IMR-90 (cell line): ENCODE results near the gene TMEM127. TPM values are rescaled to one million over a fixed set of nuclear protein-coding genes. Genes with fewer than 3 reads are reported as not detected.

Experiments
- ATAC-seq: fragments of 200-7000 bp; cut with Tn5 transposase; 2 replicates; pipeline ENCODE4 v1.9.1; 2020; ENCODE audit warnings: low read depth, mild to moderate bottlenecking, moderate library complexity
- BruUV-seq: library from RNA; stranded (reverse); fragments of 400-500 nt; replicated peaks from 2 replicates; lab custom pipeline; 2021; lab: Mats Ljungman, UMichigan
- CTCF ChIA-PET: fragments of 300-600 bp; formaldehyde crosslinking; extraction: SDS; loops from one replicate; lab custom pipeline; 2021; ENCODE audit warnings: antibody characterized with exemption; lab: Yijun Ruan, JAX
- POLR2A ChIA-PET: fragments of 300-600 bp; sonication (Branson Sonifier 250); formaldehyde crosslinking; loops from one replicate; lab custom pipeline; 2022; ENCODE audit warnings: antibody characterized with exemption; ENCODE audit not compliant: unreplicated experiment; lab: Charles Lee
- DNase-seq: peaks from one replicate; pipeline ENCODE4 v3.0.0; 2013
- H2AFZ ChIP-seq: replicated peaks from 2 replicates; pipeline ENCODE3; 2013; ENCODE audit warnings: low read length, mild to moderate bottlenecking; ENCODE audit not compliant: poor library complexity
- H2AK5ac ChIP-seq: 2 replicates; pipeline ENCODE4 v1.6.1; 2013; ENCODE audit warnings: low read depth, low read length, inconsistent platforms
- H2AK9ac ChIP-seq: replicated peaks from 2 replicates; pipeline ENCODE3; 2013; ENCODE audit warnings: mild to moderate bottlenecking, low read depth, low read length, moderate library complexity; ENCODE audit not compliant: poor library complexity
- H2BK120ac ChIP-seq: 2 replicates; pipeline ENCODE4 v1.6.1; 2013; ENCODE audit warnings: low read depth, low read length, inconsistent platforms
- H2BK15ac ChIP-seq: 3 replicates; pipeline ENCODE4 v1.6.1; 2013; ENCODE audit warnings: low read depth, low read length, inconsistent platforms
- H2BK20ac ChIP-seq: 2 replicates; pipeline ENCODE4 v1.6.1; 2013; ENCODE audit warnings: low read depth, mild to moderate bottlenecking, inconsistent platforms, low read length, moderate library complexity
- H2BK5ac ChIP-seq: 2 replicates; pipeline ENCODE4 v1.6.1; 2013; ENCODE audit warnings: mild to moderate bottlenecking, low read depth, low read length, inconsistent platforms; ENCODE audit not compliant: poor library complexity, severe bottlenecking
- H3K14ac ChIP-seq: replicated peaks from 2 replicates; pipeline ENCODE4 v1.6.1; 2013; ENCODE audit warnings: low read depth, low read length, inconsistent platforms
- H3K18ac ChIP-seq: 2 replicates; pipeline ENCODE4 v1.6.1; 2013; ENCODE audit warnings: low read depth, low read length, control low read depth
- H3K23ac ChIP-seq: 2 replicates; pipeline ENCODE4 v1.6.1; 2013; ENCODE audit warnings: low read depth, low read length, inconsistent platforms
- H3K27ac ChIP-seq: 2 replicates; pipeline ENCODE4 v1.5.1; 2013; ENCODE audit warnings: mild to moderate bottlenecking, control low read depth, low read length; ENCODE audit not compliant: insufficient read depth
- H3K27me3 ChIP-seq: 2 replicates; pipeline ENCODE4 v1.6.1; 2013; ENCODE audit warnings: low read length; ENCODE audit not compliant: control insufficient read depth, insufficient read depth
- H3K36me3 ChIP-seq: 2 replicates; pipeline ENCODE4 v1.6.1; 2013; ENCODE audit warnings: low read length, mixed read lengths; ENCODE audit not compliant: control insufficient read depth, insufficient read depth
- H3K4ac ChIP-seq: 2 replicates; pipeline ENCODE4 v1.6.1; 2013; ENCODE audit warnings: low read depth, low read length, inconsistent platforms
- H3K4me1 ChIP-seq: 2 replicates; pipeline ENCODE4 v1.6.1; 2013; ENCODE audit warnings: low read length, mixed read lengths; ENCODE audit not compliant: control insufficient read depth, insufficient read depth
- H3K4me2 ChIP-seq: 2 replicates; pipeline ENCODE4 v1.6.1; 2013; ENCODE audit warnings: low read depth, mild to moderate bottlenecking, control low read depth, low read length, moderate library complexity
- H3K4me3 ChIP-seq: 2 replicates; pipeline ENCODE4 v1.5.1; 2013; ENCODE audit warnings: low read depth, mild to moderate bottlenecking, control low read depth, low read length, moderate library complexity; ENCODE audit not compliant: insufficient read depth
- H3K56ac ChIP-seq: 2 replicates; pipeline ENCODE4 v1.6.1; 2013; ENCODE audit warnings: low read length, inconsistent platforms; ENCODE audit not compliant: insufficient read depth; ENCODE audit errors: extremely low read depth
- H3K79me1 ChIP-seq, 2 experiments: 2 replicates each; pipeline ENCODE4 v1.6.1; 2013; ENCODE audit warnings: low read length in 2 of 2, inconsistent platforms in 1 of 2, low read depth in 1 of 2
- H3K9ac ChIP-seq: 2 replicates; pipeline ENCODE4 v1.6.1; 2013; ENCODE audit warnings: low read depth, low read length, control low read depth
- H3K9me1 ChIP-seq: 2 replicates; pipeline ENCODE4 v1.6.1; 2013; ENCODE audit warnings: low read length, inconsistent platforms; ENCODE audit not compliant: insufficient read depth
- H3K9me3 ChIP-seq: 2 replicates; pipeline ENCODE4 v1.6.1; 2013; ENCODE audit warnings: low read length; ENCODE audit not compliant: control insufficient read depth, insufficient read depth
- H4K20me1 ChIP-seq: 2 replicates; pipeline ENCODE4 v1.6.1; 2013; ENCODE audit warnings: low read length, inconsistent platforms; ENCODE audit not compliant: insufficient read depth
- H4K5ac ChIP-seq: 2 replicates; pipeline ENCODE4 v1.6.1; 2013; ENCODE audit warnings: mild to moderate bottlenecking, low read depth, low read length, control low read depth
- H4K8ac ChIP-seq, 2 experiments: 2 replicates each; pipeline ENCODE4 v1.6.1; 2013; ENCODE audit warnings: low read depth in 2 of 2, low read length in 2 of 2, control low read depth in 1 of 2, inconsistent platforms in 1 of 2
- H4K91ac ChIP-seq: 2 replicates; pipeline ENCODE4 v1.6.1; 2013; ENCODE audit warnings: low read depth, low read length, inconsistent platforms; ENCODE audit not compliant: insufficient read depth
- BHLHE40 ChIP-seq: fragments of 150-350 bp; IDR thresholded peaks from 2 replicates; pipeline ENCODE4 v1.6.1; 2016; ENCODE audit warnings: mild to moderate bottlenecking, low read depth, low read length
- CEBPB ChIP-seq: IDR thresholded peaks from 2 replicates; pipeline ENCODE4 v1.6.1; 2012; ENCODE audit warnings: low read depth, low read length, improper control_type of control experiment
- CHD1 ChIP-seq: IDR thresholded peaks from 2 replicates; pipeline ENCODE4 v1.6.1; 2012; ENCODE audit warnings: low read depth, low read length, improper control_type of control experiment
- FOS ChIP-seq: fragments of 150-350 bp; IDR thresholded peaks from 2 replicates; pipeline ENCODE4 v1.6.1; 2016; ENCODE audit warnings: low read depth, low read length
- MAFK ChIP-seq: IDR thresholded peaks from 2 replicates; pipeline ENCODE4 v1.6.1; 2012; ENCODE audit warnings: low read depth, low read length, improper control_type of control experiment
- MAZ ChIP-seq: IDR thresholded peaks from 2 replicates; pipeline ENCODE4 v1.6.1; 2012; ENCODE audit warnings: low read depth, mild to moderate bottlenecking, low read length, improper control_type of control experiment, moderate library complexity, borderline replicate concordance
- MXI1 ChIP-seq: IDR thresholded peaks from 2 replicates; pipeline ENCODE4 v1.6.1; 2012; ENCODE audit warnings: low read depth, mild to moderate bottlenecking, low read length, moderate library complexity, borderline replicate concordance
- NFE2L2 ChIP-seq: fragments of 150-350 bp; IDR thresholded peaks from 2 replicates; pipeline ENCODE4 v1.6.1; 2016; ENCODE audit warnings: low read depth, mild to moderate bottlenecking, low read length
- POLR2A ChIP-seq: IDR thresholded peaks from 2 replicates; pipeline ENCODE4 v1.6.1; 2012; ENCODE audit warnings: mild to moderate bottlenecking, low read depth, low read length
- RAD21 ChIP-seq: IDR thresholded peaks from 2 replicates; pipeline ENCODE4 v1.6.1; 2012; ENCODE audit warnings: low read length, improper control_type of control experiment
- RCOR1 ChIP-seq: IDR thresholded peaks from 2 replicates; pipeline ENCODE4 v1.6.1; 2012; ENCODE audit warnings: mild to moderate bottlenecking, low read length, improper control_type of control experiment; ENCODE audit not compliant: insufficient replicate concordance
- RFX5 ChIP-seq: IDR thresholded peaks from 2 replicates; pipeline ENCODE4 v1.8.0; 2012; ENCODE audit warnings: low read depth, mild to moderate bottlenecking, low read length, moderate library complexity
- SMC3 ChIP-seq: fragments of 150-350 bp; IDR thresholded peaks from 2 replicates; pipeline ENCODE4 v1.6.1; 2016; ENCODE audit warnings: low read depth, mild to moderate bottlenecking, antibody characterized with exemption, low read length, moderate library complexity
- WGBS, 2 experiments: methylation state at CpG; one replicate each; pipeline versions ENCODE4 v1.1.5 to v1.1.7; 2013; ENCODE audit warnings: missing lambda C conversion rate in 2 of 2; ENCODE audit not compliant: insufficient read length in 1 of 2; ENCODE audit errors: extremely low coverage in 2 of 2; 5-methylcytosine and 5-hydroxymethylcytosine counted together
- dilution Hi-C: fragments of 300-500 bp; cut with HindIII; formaldehyde crosslinking; loops from one replicate; pipeline ENCODE4 v1.14.3; 2018; ENCODE audit warnings: low sequenced_read_pairs; ENCODE audit not compliant: unreplicated experiment
- in situ Hi-C: fragments of 300-500 bp; cut with MboI; formaldehyde crosslinking; loops from 3 replicates; pipeline ENCODE4 v1.14.3; 2019; ENCODE audit warnings: low sequenced_read_pairs, inconsistent platforms, mixed read lengths
- intact Hi-C: fragments of 100-400 bp; cut with micrococcal nuclease; formaldehyde crosslinking; loops from 2 replicates; pipeline ENCODE4 v1.10.0; 2022
- polyA plus RNA-seq, 3 experiments: library from polyadenylated mRNA; depleted of rRNA; stranded (reverse); fragments of >200 nt; gene quantifications; 2 replicates each; pipeline ENCODE4 v1.2.3, GENCODE V29; 2012; ENCODE audit warnings: low replicate concordance in 1 of 3
- total RNA-seq: library from RNA; depleted of rRNA; stranded (reverse); fragments of >200 nt; gene quantifications from 2 replicates; pipeline ENCODE4 v1.2.3, GENCODE V29; 2012
- TF ChIP-seq, protein P1 (sequence below): fragments of 150-350 bp; IDR thresholded peaks from 2 replicates; pipeline ENCODE4 v1.6.1; 2017; ENCODE audit warnings: mild to moderate bottlenecking, antibody characterized with exemption, low read length, low read depth
- TF ChIP-seq, protein P2 (sequence below): conservative IDR thresholded peaks from 2 replicates; pipeline ENCODE4 v1.5.1; 2012; ENCODE audit warnings: mild to moderate bottlenecking, low read depth, low read length, improper control_type of control experiment
- TF ChIP-seq, protein P3 (sequence below): fragments of 150-350 bp; IDR thresholded peaks from 2 replicates; pipeline ENCODE4 v1.6.1; 2016; ENCODE audit warnings: low read depth, mild to moderate bottlenecking, low read length, moderate library complexity, borderline replicate concordance

The TMEM127 gene
- total and polyA plus RNA-seq, 2 of the 4 experiments (the other 2 are of a cell fraction) = 35.7 to 47.6 TPM

DNA sequence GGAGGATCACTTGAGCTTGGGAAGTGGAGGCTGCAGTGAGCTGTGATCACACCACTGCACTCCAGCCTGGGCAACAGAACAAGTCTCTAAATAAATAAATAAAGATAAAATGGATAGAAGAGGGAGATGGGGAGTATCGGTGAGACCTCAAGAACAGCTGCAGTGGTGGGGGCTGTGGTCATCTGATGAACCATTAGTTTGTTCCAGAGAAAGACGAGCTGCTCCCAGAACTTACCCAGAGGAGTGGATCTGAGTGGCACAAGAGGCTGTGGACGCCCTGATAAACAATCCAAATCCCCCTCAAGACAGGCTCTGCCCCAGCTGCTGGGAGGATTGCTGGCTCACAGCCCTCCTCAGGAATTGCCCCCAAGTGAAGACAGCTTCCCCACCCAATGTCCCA is 26.7 kb downstream of the TMEM127 start:
- in situ Hi-C loops = no loop called here
- ChIA-PET POLR2A (no interaction called here), CTCF (interaction anchor here (0.9 kb wide), 1 partner anchor 17 kb away, joined by 4 read pairs; no protein-coding TSS in a partner anchor)
- Histone ChIP-seq H2AFZ (no peak overlapping the region), H3K4ac (no peak overlapping the region), H3K9ac (no peak overlapping the region), H4K20me1 (no peaks in the 10 kb centered on the region), H2BK5ac (no peak overlapping the region), H2BK120ac (no peak overlapping the region), H3K4me3 (no peak overlapping the region), H4K8ac (no peak overlapping the region), H3K9me1 (peaks cover 8% of the 10 kb centered on the region; the same call in 1 of the 2 replicates), H2AK5ac (no peak overlapping the region), H4K91ac (no peak overlapping the region), H3K27me3 (no peaks in the 10 kb centered on the region), H3K56ac (no peak overlapping the region), H3K23ac (no peak overlapping the region), H3K4me2 (no peak overlapping the region), H3K4me1 (peaks cover 3% of the 10 kb centered on the region; the same call in 1 of the 2 replicates), H2AK9ac (no peak overlapping the region), H4K5ac (no peak overlapping the region), H2BK20ac (no peak overlapping the region), H3K79me1 (peaks cover 0 to 4% of the 10 kb centered on the region in 2 experiments; a peak in 1 of 4 replicates), H3K27ac (no peak overlapping the region), H3K9me3 (no peaks in the 10 kb centered on the region), H3K36me3 (peaks cover 4% of the 10 kb centered on the region), H2BK15ac (no peak overlapping the region), H3K14ac (no peak overlapping the region), H3K18ac (no peak overlapping the region)
- dilution Hi-C loops = no loop called here
- DNase-seq (no peak), ATAC-seq (no peak)
- TF ChIP-seq NFE2L2 = no peak
- TF ChIP-seq MAFK = no peak
- no peak for TF ChIP-seq RFX5
- TF ChIP-seq RAD21 = no peak
- no peak for TF ChIP-seq CHD1
- TF ChIP-seq, protein P1, sequence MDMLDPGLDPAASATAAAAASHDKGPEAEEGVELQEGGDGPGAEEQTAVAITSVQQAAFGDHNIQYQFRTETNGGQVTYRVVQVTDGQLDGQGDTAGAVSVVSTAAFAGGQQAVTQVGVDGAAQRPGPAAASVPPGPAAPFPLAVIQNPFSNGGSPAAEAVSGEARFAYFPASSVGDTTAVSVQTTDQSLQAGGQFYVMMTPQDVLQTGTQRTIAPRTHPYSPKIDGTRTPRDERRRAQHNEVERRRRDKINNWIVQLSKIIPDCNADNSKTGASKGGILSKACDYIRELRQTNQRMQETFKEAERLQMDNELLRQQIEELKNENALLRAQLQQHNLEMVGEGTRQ = no peak
- TF ChIP-seq, protein P2, sequence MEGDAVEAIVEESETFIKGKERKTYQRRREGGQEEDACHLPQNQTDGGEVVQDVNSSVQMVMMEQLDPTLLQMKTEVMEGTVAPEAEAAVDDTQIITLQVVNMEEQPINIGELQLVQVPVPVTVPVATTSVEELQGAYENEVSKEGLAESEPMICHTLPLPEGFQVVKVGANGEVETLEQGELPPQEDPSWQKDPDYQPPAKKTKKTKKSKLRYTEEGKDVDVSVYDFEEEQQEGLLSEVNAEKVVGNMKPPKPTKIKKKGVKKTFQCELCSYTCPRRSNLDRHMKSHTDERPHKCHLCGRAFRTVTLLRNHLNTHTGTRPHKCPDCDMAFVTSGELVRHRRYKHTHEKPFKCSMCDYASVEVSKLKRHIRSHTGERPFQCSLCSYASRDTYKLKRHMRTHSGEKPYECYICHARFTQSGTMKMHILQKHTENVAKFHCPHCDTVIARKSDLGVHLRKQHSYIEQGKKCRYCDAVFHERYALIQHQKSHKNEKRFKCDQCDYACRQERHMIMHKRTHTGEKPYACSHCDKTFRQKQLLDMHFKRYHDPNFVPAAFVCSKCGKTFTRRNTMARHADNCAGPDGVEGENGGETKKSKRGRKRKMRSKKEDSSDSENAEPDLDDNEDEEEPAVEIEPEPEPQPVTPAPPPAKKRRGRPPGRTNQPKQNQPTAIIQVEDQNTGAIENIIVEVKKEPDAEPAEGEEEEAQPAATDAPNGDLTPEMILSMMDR = no peak
- TF ChIP-seq SMC3 = no peak
- TF ChIP-seq CEBPB = no peak
- TF ChIP-seq, protein P3, sequence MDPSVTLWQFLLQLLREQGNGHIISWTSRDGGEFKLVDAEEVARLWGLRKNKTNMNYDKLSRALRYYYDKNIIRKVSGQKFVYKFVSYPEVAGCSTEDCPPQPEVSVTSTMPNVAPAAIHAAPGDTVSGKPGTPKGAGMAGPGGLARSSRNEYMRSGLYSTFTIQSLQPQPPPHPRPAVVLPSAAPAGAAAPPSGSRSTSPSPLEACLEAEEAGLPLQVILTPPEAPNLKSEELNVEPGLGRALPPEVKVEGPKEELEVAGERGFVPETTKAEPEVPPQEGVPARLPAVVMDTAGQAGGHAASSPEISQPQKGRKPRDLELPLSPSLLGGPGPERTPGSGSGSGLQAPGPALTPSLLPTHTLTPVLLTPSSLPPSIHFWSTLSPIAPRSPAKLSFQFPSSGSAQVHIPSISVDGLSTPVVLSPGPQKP = no peak
- TF ChIP-seq BHLHE40 = no peak
- TF ChIP-seq POLR2A = no peak
- TF ChIP-seq FOS = no peak
- TF ChIP-seq MAZ = no peak
- no peak for TF ChIP-seq MXI1
- no peak for TF ChIP-seq RCOR1
- BruUV-seq = no TSS peak
- WGBS, 2 experiments = no CpG with 5 or more reads among the region's 3 CpGs
- intact Hi-C loops = no loop called here
